Gastroesophageal sphincter (tissue), 3 donors: ENCODE results near the gene PREP.
A peak's percentile ranks its signal among the peaks of the same experiment; 100 is the strongest.

Experiments
- EP300 ChIP-seq: sonication (generic); formaldehyde crosslinking; IDR thresholded peaks from one replicate; pipeline ENCODE4 v1.6.1; 2017; ENCODE audit warnings: antibody characterized with exemption, mild to moderate bottlenecking
- POLR2A ChIP-seq, 2 donors: fragments of 450-650 bp; IDR thresholded peaks; one replicate each; pipeline ENCODE4 v1.6.1; 2017; ENCODE audit warnings: antibody characterized with exemption in 2 of 2, mild to moderate bottlenecking in 2 of 2, moderate library complexity in 1 of 2
- POLR2AphosphoS5 ChIP-seq: sonication (generic); formaldehyde crosslinking; IDR thresholded peaks from one replicate; pipeline ENCODE4 v1.6.1; 2017; ENCODE audit warnings: antibody characterized with exemption
- TF ChIP-seq, protein P1 (sequence below), 4 experiments: fragments of 200-600 bp in 2 of 4; fragments of 450-650 bp in 2 of 4; sonication (generic) in 1 of 4; IDR thresholded peaks; one replicate each; pipeline ENCODE4 v1.5.1; 2017 to 2019; ENCODE audit warnings: antibody characterized with exemption in 4 of 4, mild to moderate bottlenecking in 2 of 4, moderate library complexity in 2 of 4

DNA sequence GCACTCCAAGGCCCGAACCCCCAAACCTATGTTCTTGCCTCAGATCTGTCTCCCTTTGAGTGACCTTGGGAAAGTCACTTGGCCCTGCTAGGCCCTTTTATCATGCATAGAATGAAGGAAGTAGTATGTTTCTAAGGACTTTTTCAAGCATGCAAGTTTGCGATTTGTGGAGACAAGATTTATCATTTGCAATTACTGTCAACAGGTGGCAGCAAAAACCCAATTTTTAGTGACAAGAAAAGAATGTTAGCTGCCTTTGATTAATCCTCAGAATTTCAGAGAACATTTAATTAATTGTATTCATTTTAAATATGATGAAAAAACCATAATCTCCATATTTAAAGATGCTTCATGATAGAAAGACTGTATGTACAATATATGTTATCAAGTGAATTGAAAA is 28.3 kb upstream of the PREP start:
- TF ChIP-seq POLR2AphosphoS5 (no peak), POLR2A (IDR thresholded peaks at IDR 0.05) (no peak), EP300 (no peak)
- TF ChIP-seq, protein P1, sequence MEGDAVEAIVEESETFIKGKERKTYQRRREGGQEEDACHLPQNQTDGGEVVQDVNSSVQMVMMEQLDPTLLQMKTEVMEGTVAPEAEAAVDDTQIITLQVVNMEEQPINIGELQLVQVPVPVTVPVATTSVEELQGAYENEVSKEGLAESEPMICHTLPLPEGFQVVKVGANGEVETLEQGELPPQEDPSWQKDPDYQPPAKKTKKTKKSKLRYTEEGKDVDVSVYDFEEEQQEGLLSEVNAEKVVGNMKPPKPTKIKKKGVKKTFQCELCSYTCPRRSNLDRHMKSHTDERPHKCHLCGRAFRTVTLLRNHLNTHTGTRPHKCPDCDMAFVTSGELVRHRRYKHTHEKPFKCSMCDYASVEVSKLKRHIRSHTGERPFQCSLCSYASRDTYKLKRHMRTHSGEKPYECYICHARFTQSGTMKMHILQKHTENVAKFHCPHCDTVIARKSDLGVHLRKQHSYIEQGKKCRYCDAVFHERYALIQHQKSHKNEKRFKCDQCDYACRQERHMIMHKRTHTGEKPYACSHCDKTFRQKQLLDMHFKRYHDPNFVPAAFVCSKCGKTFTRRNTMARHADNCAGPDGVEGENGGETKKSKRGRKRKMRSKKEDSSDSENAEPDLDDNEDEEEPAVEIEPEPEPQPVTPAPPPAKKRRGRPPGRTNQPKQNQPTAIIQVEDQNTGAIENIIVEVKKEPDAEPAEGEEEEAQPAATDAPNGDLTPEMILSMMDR (IDR thresholded peaks at IDR 0.05), result peak; percentile 27 to 62 (median 60)
